GM12874 (cell line): Measurements from ENCODE around the gene CDC42BPG.

Source experiments
- CTCF ChIP-seq: IDR thresholded peaks from 2 replicates; pipeline ENCODE4 v1.5.1; 2011; ENCODE audit warnings: low read depth, mild to moderate bottlenecking, control low read depth, low read length, moderate library complexity; ENCODE audit not compliant: insufficient read depth

The CDC42BPG gene

GRCh38 chr11:64836448-64837072 is 7.9 kb downstream of the CDC42BPG start:
- TF ChIP-seq CTCF = no peak

- TF ChIP-seq CTCF = no peak
Observed at GRCh38 chr11:64835616-64836447, 8.6 kb downstream of the CDC42BPG start.

GRCh38 chr11:64834723-64835615 is 9.5 kb downstream of the CDC42BPG start:
- TF ChIP-seq CTCF = no peak

- no peak for TF ChIP-seq CTCF
Observed at GRCh38 chr11:64834031-64834722, 10.3 kb downstream of the CDC42BPG start.

GRCh38 chr11:64833509-64833908 is 10.9 kb downstream of the CDC42BPG start:
- TF ChIP-seq CTCF = no peak

- no peak for TF ChIP-seq CTCF
Observed at GRCh38 chr11:64833198-64833502, 11.3 kb downstream of the CDC42BPG start.
